Omental fat pad (tissue), 4 donors: ENCODE results near the gene MDP1. TPM values are rescaled to one million over a fixed set of nuclear protein-coding genes. Genes with fewer than 3 reads are reported as not detected.
A peak's percentile ranks its signal among the peaks of the same experiment; 100 is the strongest.

ENCODE experiments used
- ATAC-seq: fragments of 150-250 bp; one replicate; pipeline ENCODE4 v1.9.1; 2016; ENCODE audit warnings: mild to moderate bottlenecking, moderate library complexity; ENCODE audit not compliant: low FRiP score
- DNase-seq: peaks from one replicate; pipeline ENCODE4 v3.0.0-alpha.2; 2019; ENCODE audit warnings: low spot score
- CTCF ChIP-seq, 3 donors: fragments of 450-650 bp; IDR thresholded peaks; one replicate each; pipeline ENCODE4 v1.5.1; 2016 to 2017; ENCODE audit warnings: antibody characterized with exemption in 3 of 3, mild to moderate bottlenecking in 3 of 3, moderate library complexity in 2 of 3
- total RNA-seq, 4 donors: library from RNA; depleted of rRNA; stranded (reverse); fragments of >200 nt; gene quantifications; one replicate each; pipeline ENCODE4 v1.1.0, GENCODE V29; 2016

Gene MDP1
- total RNA-seq, result 10 to 100 TPM in 3 of 4 donors, 1 to 10 TPM in 1; 9.0 to 18.1 (median 12.5) TPM

GRCh38 chr14:24215495-24216344 lies at the start of gene MDP1:
Gene MDP1, minus strand, starts transcription at chr14:24216066. Its CDS starts 111 bp downstream, at chr14:24215955.
- ATAC-seq (peak; percentile 63), DNase-seq (peak; percentile 62)
- no peak for TF ChIP-seq CTCF (IDR thresholded peaks at IDR 0.05)

GRCh38 chr14:24264298-24264697 lies 48.4 kb upstream of the MDP1 start:
- DNase-seq, result no peak
- TF ChIP-seq CTCF (IDR thresholded peaks at IDR 0.05), result no peak
- ATAC-seq, result peak; percentile 77

- no peak for ATAC-seq
- no peak for TF ChIP-seq CTCF (IDR thresholded peaks at IDR 0.05)
- no peak for DNase-seq
These were observed 48.0 kb upstream of the MDP1 start for GRCh38 chr14:24263848-24264247.

- DNase-seq, result no peak
These were observed 47.2 kb upstream of the MDP1 start, which contains the start of gene TGM1 for GRCh38 chr14:24262821-24263733. Gene TGM1, minus strand, starts transcription at chr14:24263177. Its CDS starts 825 bp downstream, at chr14:24262352.

GRCh38 chr14:24261969-24262327 lies 46.1 kb upstream of the MDP1 start:
- no peak for DNase-seq
- ATAC-seq, result no peak
- no peak for TF ChIP-seq CTCF (IDR thresholded peaks at IDR 0.05)

More at GRCh38 chr14:24262821-24263733, 47.2 kb upstream of the MDP1 start, which contains the start of gene TGM1:
- no peak for TF ChIP-seq CTCF (IDR thresholded peaks at IDR 0.05)
- ATAC-seq, result no peak

- no peak for DNase-seq
- ATAC-seq, result peak; percentile 17
- TF ChIP-seq CTCF (IDR thresholded peaks at IDR 0.05), result no peak
These were observed 45.5 kb upstream of the MDP1 start for GRCh38 chr14:24261256-24261968.
